HepG2 (cell line): ENCODE results near the gene PFKFB4. TPM values are rescaled to one million over a fixed set of nuclear protein-coding genes. Genes with fewer than 3 reads are reported as not detected.
A peak's percentile ranks its signal among the peaks of the same experiment; 100 is the strongest.

Experiments used
- CEBPB ChIP-seq: IDR thresholded peaks from 2 replicates; pipeline ENCODE4 v1.6.1; 2011; ENCODE audit warnings: low read depth, low read length, improper control_type of control experiment, borderline replicate concordance
- CREM ChIP-seq, 2 experiments: sonication (generic) in 1 of 2; formaldehyde crosslinking in 1 of 2; IDR thresholded peaks; 2 replicates each; pipeline versions ENCODE4 v1.4.0 to v1.6.1; 2016 to 2020; ENCODE audit warnings: antibody characterized with exemption in 1 of 2, mild to moderate bottlenecking in 1 of 2, missing genetic modification reagents in 1 of 2
- FOXA1 ChIP-seq, 2 experiments: fragments of 450-650 bp in 1 of 2; sonication (generic) in 1 of 2; formaldehyde crosslinking in 1 of 2; IDR thresholded peaks; 2 replicates each; pipeline versions ENCODE4 v1.4.0 to v1.6.1; 2016 to 2020; ENCODE audit warnings: missing genetic modification reagents in 1 of 2
- FOXA3 ChIP-seq: IDR thresholded peaks from 2 replicates; pipeline ENCODE4 v1.6.1; 2016; ENCODE audit warnings: missing genetic modification reagents, missing compliant biosample characterization
- LCORL ChIP-seq, 2 experiments: fragments of 450-650 bp in 1 of 2; sonication (generic) in 1 of 2; formaldehyde crosslinking in 1 of 2; IDR thresholded peaks; 2 replicates each; pipeline versions ENCODE4 v1.5.0 to v1.6.1; 2017 to 2020; ENCODE audit warnings: antibody characterized with exemption in 1 of 2, missing genetic modification reagents in 1 of 2
- MAFG ChIP-seq: sonication (generic); formaldehyde crosslinking; IDR thresholded peaks from 2 replicates; pipeline ENCODE4 v1.5.1; 2020; ENCODE audit warnings: mild to moderate bottlenecking, missing genetic modification reagents
- MYC ChIP-seq: sonication (generic); formaldehyde crosslinking; IDR thresholded peaks from 2 replicates; pipeline ENCODE4 v1.9.0; 2021; ENCODE audit warnings: missing genetic modification reagents, borderline replicate concordance
- NFKB2 ChIP-seq: sonication (generic); formaldehyde crosslinking; IDR thresholded peaks from 2 replicates; pipeline ENCODE4 v1.4.0; 2020; ENCODE audit warnings: missing genetic modification reagents, borderline replicate concordance
- NR2F2 ChIP-seq: IDR thresholded peaks from 2 replicates; pipeline ENCODE4 v1.6.1; 2012; ENCODE audit warnings: low read depth, inconsistent platforms, borderline replicate concordance
- RARA ChIP-seq: IDR thresholded peaks from 2 replicates; pipeline ENCODE4 v1.6.1; 2016; ENCODE audit warnings: missing genetic modification reagents, missing compliant biosample characterization
- REXO4 ChIP-seq: sonication (generic); formaldehyde crosslinking; IDR thresholded peaks from 2 replicates; pipeline ENCODE4 v1.8.0; 2022; ENCODE audit warnings: missing genetic modification reagents, mild to moderate bottlenecking, borderline replicate concordance
- RXRA ChIP-seq: sonication (generic); formaldehyde crosslinking; IDR thresholded peaks from 2 replicates; pipeline ENCODE4 v1.5.1; 2020; ENCODE audit warnings: missing genetic modification reagents
- TMF1 ChIP-seq: sonication (generic); formaldehyde crosslinking; IDR thresholded peaks from 2 replicates; pipeline ENCODE4 v1.8.1; 2022; ENCODE audit warnings: low read depth, missing genetic modification reagents
- ZNF136 ChIP-seq: sonication (generic); formaldehyde crosslinking; IDR thresholded peaks from 2 replicates; pipeline ENCODE4 v1.8.1; 2022; ENCODE audit warnings: low read depth, mild to moderate bottlenecking, moderate library complexity, missing genetic modification reagents
- ZNF44 ChIP-seq: sonication (generic); formaldehyde crosslinking; IDR thresholded peaks from 2 replicates; pipeline ENCODE4 v1.5.1; 2020; ENCODE audit warnings: mild to moderate bottlenecking, missing genetic modification reagents
- ZNF441 ChIP-seq: sonication (generic); formaldehyde crosslinking; IDR thresholded peaks from 2 replicates; pipeline ENCODE4 v1.7.0; 2021; ENCODE audit warnings: missing genetic modification reagents, borderline replicate concordance
- ZNF484 ChIP-seq: sonication (generic); formaldehyde crosslinking; IDR thresholded peaks from 2 replicates; pipeline ENCODE4 v1.5.1; 2020; ENCODE audit warnings: mild to moderate bottlenecking, low read depth, missing genetic modification reagents, borderline replicate concordance
- ZNF530 ChIP-seq: sonication (generic); formaldehyde crosslinking; IDR thresholded peaks from 2 replicates; pipeline ENCODE4 v1.5.0; 2020; ENCODE audit warnings: low read depth, mild to moderate bottlenecking, missing genetic modification reagents
- ZNF598 ChIP-seq: sonication (generic); formaldehyde crosslinking; IDR thresholded peaks from 2 replicates; pipeline ENCODE4 v1.5.1; 2020; ENCODE audit warnings: mild to moderate bottlenecking, missing genetic modification reagents, borderline replicate concordance
- ZNF7 ChIP-seq: IDR thresholded peaks from 2 replicates; pipeline ENCODE4 v1.6.1; 2016; ENCODE audit warnings: missing biosample characterization, missing genetic modification reagents
- polyA plus RNA-seq, 8 experiments: library from polyadenylated mRNA; depleted of rRNA in 3 of 8; stranded (reverse) in 7 of 8; unstranded in 1 of 8; fragments of >200 nt; fragmentation: Illumina TruSeq in 4 of 8; extraction: Trizol in 4 of 8; gene quantifications; 2 replicates each; pipeline versions ENCODE4 v1.2.1 to v1.2.3, GENCODE V29; 2011 to 2016; ENCODE audit warnings: low read depth in 4 of 8, missing spikeins in 1 of 8, mixed read lengths in 1 of 8; ENCODE audit not compliant: insufficient read depth in 1 of 8
- total RNA-seq, 5 experiments: library from RNA; depleted of rRNA; stranded (reverse); fragments of >200 nt; fragmentation: Illumina TruSeq; extraction: Trizol; gene quantifications; 2 replicates each; pipeline ENCODE4 v1.2.3, GENCODE V29; 2016; ENCODE audit warnings: low read depth in 1 of 5
- TF ChIP-seq, protein P1 (sequence below): sonication (generic); formaldehyde crosslinking; IDR thresholded peaks from 2 replicates; pipeline ENCODE4 v1.5.1; 2020; ENCODE audit warnings: mild to moderate bottlenecking, missing genetic modification reagents, borderline replicate concordance
- TF ChIP-seq, protein P2 (sequence below): sonication (generic); formaldehyde crosslinking; IDR thresholded peaks from 2 replicates; pipeline ENCODE4 v1.4.0; 2020; ENCODE audit warnings: mild to moderate bottlenecking, low read depth, missing genetic modification reagents
- TF ChIP-seq, protein P3 (sequence below): sonication (generic); formaldehyde crosslinking; IDR thresholded peaks from 2 replicates; pipeline ENCODE4 v1.5.1; 2020; ENCODE audit warnings: missing genetic modification reagents, mild to moderate bottlenecking, borderline replicate concordance

PFKFB4 gene
- total and polyA plus RNA-seq, 2 of the 13 experiments (the other 11 are each of a cell fraction or from before 2014, with no cell fraction given) = 7.1 to 103 TPM

DNA sequence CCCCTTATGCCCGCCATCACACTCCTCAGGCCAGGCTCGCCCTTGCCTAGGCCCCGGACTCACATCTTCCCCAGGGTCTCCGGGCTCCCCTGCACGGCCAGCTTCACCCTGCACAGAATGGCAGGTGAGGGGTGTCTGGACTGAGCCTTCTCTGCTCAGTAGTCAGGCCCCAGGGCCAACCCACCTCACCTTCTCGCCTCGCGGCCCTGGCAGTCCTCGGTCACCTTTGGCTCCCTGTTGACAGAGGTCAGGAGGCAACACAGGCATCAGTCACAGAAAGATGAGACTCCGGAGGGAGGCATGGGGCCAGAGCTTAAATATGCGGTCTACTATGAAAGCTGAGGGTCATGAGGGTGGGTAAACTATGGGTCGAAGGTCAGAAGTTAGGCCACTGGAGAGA is 15.3 kb upstream of the PFKFB4 start (continued):
- TF ChIP-seq NFKB2 (CRISPR knock-in tag) (0 out of 2 replicates have a peak, but pooled peaks have one; percentile 24), RXRA (CRISPR knock-in tag) (peak; percentile 20; the same call in 1 of the 2 replicates), ZNF44 (CRISPR knock-in tag) (0 out of 2 replicates have a peak, but pooled peaks have one; percentile 31), ZNF7 (CRISPR knock-in tag) (no peak), CEBPB (no peak), ZNF484 (CRISPR knock-in tag) (no peak), FOXA3 (CRISPR knock-in tag) (peak; percentile 49; the same call in 1 of the 2 replicates), REXO4 (CRISPR knock-in tag) (no peak), ZNF136 (0 out of 2 replicates have a peak, but pooled peaks have one; percentile 52), RARA (CRISPR knock-in tag) (0 out of 2 replicates have a peak, but pooled peaks have one; percentile 21), ZNF441 (CRISPR knock-in tag) (no peak), MAFG (no peak), LCORL (IDR thresholded peaks at IDR 0.05) (no peak), LCORL (CRISPR knock-in tag; IDR thresholded peaks at IDR 0.05) (0 out of 2 replicates have a peak, but pooled peaks have one; percentile 20), TMF1 (no peak), FOXA1 (IDR thresholded peaks at IDR 0.05) (no peak), FOXA1 (CRISPR knock-in tag; IDR thresholded peaks at IDR 0.05) (peak; percentile 68), ZNF598 (0 out of 2 replicates have a peak, but pooled peaks have one; percentile 45), ZNF530 (CRISPR knock-in tag) (no peak), MYC (CRISPR knock-in tag) (peak; percentile 23; the same call in 1 of the 2 replicates), CREM (IDR thresholded peaks at IDR 0.05) (no peak), CREM (CRISPR knock-in tag; IDR thresholded peaks at IDR 0.05) (no peak), NR2F2 (peak; percentile 77)
- TF ChIP-seq, protein P1, sequence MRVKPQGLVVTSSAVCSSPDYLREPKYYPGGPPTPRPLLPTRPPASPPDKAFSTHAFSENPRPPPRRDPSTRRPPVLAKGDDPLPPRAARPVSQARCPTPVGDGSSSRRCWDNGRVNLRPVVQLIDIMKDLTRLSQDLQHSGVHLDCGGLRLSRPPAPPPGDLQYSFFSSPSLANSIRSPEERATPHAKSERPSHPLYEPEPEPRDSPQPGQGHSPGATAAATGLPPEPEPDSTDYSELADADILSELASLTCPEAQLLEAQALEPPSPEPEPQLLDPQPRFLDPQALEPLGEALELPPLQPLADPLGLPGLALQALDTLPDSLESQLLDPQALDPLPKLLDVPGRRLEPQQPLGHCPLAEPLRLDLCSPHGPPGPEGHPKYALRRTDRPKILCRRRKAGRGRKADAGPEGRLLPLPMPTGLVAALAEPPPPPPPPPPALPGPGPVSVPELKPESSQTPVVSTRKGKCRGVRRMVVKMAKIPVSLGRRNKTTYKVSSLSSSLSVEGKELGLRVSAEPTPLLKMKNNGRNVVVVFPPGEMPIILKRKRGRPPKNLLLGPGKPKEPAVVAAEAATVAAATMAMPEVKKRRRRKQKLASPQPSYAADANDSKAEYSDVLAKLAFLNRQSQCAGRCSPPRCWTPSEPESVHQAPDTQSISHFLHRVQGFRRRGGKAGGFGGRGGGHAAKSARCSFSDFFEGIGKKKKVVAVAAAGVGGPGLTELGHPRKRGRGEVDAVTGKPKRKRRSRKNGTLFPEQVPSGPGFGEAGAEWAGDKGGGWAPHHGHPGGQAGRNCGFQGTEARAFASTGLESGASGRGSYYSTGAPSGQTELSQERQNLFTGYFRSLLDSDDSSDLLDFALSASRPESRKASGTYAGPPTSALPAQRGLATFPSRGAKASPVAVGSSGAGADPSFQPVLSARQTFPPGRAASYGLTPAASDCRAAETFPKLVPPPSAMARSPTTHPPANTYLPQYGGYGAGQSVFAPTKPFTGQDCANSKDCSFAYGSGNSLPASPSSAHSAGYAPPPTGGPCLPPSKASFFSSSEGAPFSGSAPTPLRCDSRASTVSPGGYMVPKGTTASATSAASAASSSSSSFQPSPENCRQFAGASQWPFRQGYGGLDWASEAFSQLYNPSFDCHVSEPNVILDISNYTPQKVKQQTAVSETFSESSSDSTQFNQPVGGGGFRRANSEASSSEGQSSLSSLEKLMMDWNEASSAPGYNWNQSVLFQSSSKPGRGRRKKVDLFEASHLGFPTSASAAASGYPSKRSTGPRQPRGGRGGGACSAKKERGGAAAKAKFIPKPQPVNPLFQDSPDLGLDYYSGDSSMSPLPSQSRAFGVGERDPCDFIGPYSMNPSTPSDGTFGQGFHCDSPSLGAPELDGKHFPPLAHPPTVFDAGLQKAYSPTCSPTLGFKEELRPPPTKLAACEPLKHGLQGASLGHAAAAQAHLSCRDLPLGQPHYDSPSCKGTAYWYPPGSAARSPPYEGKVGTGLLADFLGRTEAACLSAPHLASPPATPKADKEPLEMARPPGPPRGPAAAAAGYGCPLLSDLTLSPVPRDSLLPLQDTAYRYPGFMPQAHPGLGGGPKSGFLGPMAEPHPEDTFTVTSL = no peak
- TF ChIP-seq, protein P2, sequence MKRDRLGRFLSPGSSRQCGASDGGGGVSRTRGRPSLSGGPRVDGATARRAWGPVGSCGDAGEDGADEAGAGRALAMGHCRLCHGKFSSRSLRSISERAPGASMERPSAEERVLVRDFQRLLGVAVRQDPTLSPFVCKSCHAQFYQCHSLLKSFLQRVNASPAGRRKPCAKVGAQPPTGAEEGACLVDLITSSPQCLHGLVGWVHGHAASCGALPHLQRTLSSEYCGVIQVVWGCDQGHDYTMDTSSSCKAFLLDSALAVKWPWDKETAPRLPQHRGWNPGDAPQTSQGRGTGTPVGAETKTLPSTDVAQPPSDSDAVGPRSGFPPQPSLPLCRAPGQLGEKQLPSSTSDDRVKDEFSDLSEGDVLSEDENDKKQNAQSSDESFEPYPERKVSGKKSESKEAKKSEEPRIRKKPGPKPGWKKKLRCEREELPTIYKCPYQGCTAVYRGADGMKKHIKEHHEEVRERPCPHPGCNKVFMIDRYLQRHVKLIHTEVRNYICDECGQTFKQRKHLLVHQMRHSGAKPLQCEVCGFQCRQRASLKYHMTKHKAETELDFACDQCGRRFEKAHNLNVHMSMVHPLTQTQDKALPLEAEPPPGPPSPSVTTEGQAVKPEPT (CRISPR knock-in tag) = no peak
- TF ChIP-seq, protein P3, sequence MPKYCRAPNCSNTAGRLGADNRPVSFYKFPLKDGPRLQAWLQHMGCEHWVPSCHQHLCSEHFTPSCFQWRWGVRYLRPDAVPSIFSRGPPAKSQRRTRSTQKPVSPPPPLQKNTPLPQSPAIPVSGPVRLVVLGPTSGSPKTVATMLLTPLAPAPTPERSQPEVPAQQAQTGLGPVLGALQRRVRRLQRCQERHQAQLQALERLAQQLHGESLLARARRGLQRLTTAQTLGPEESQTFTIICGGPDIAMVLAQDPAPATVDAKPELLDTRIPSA (CRISPR knock-in tag) = no peak
